ENCODE data around the gene PNP.

PNP gene

GRCh38 chr14:20468764-20469241 lies 403 bp upstream of the PNP start:
- DNase-seq (ENCODE audit: insufficient read length, low spot score) (no peak), FAIRE-seq (no peak)
- TF ChIP-seq POLR2A (IDR thresholded peaks at IDR 0.05; ENCODE audit: low read depth, low read length), result no peak

- no peak for FAIRE-seq
- no peak for TF ChIP-seq POLR2A (IDR thresholded peaks at IDR 0.05; ENCODE audit: low read depth, low read length)
- no peak for DNase-seq (ENCODE audit: insufficient read length, low spot score)
Measured at GRCh38 chr14:20469890-20470602, 840 bp downstream of the PNP start.

GRCh38 chr14:20470603-20470901 lies 1.3 kb downstream of the PNP start:
- DNase-seq (ENCODE audit: insufficient read length, low spot score) (no peak), FAIRE-seq (no peak)
- no peak for TF ChIP-seq POLR2A (IDR thresholded peaks at IDR 0.05; ENCODE audit: low read depth, low read length)

GRCh38 chr14:20472536-20473169 lies 3.4 kb downstream of the PNP start:
- DNase-seq (ENCODE audit: insufficient read length, low spot score) (no peak), FAIRE-seq (no peak)
- no peak for TF ChIP-seq POLR2A (IDR thresholded peaks at IDR 0.05; ENCODE audit: low read depth, low read length)

GRCh38 chr14:20476776-20477175 lies 7.6 kb downstream of the PNP start:
- TF ChIP-seq POLR2A (IDR thresholded peaks at IDR 0.05; ENCODE audit: low read depth, low read length), result no peak

GRCh38 chr14:20477211-20477876 lies 8.1 kb downstream of the PNP start:
- no peak for TF ChIP-seq POLR2A (IDR thresholded peaks at IDR 0.05; ENCODE audit: low read depth, low read length)
- FAIRE-seq (no peak), DNase-seq (ENCODE audit: insufficient read length, low spot score) (no peak)

More at GRCh38 chr14:20476776-20477175, 7.6 kb downstream of the PNP start:
- no peak for DNase-seq (ENCODE audit: insufficient read length, low spot score)
- no peak for FAIRE-seq

GRCh38 chr14:20478894-20479293 lies 9.7 kb downstream of the PNP start:
- DNase-seq (ENCODE audit: insufficient read length, low spot score) (no peak), FAIRE-seq (no peak)
- no peak for TF ChIP-seq POLR2A (IDR thresholded peaks at IDR 0.05; ENCODE audit: low read depth, low read length)

GRCh38 chr14:20482382-20482781 lies 13.2 kb downstream of the PNP start:
- no peak for FAIRE-seq
- TF ChIP-seq POLR2A (IDR thresholded peaks at IDR 0.05; ENCODE audit: low read depth, low read length), result no peak
- DNase-seq (ENCODE audit: insufficient read length, low spot score), result no peak

GRCh38 chr14:20485900-20486299 lies 16.7 kb downstream of the PNP start:
- FAIRE-seq (no peak), DNase-seq (ENCODE audit: insufficient read length, low spot score) (no peak)
- no peak for TF ChIP-seq POLR2A (IDR thresholded peaks at IDR 0.05; ENCODE audit: low read depth, low read length)

- DNase-seq (ENCODE audit: insufficient read length, low spot score) (no peak), FAIRE-seq (no peak)
- TF ChIP-seq POLR2A (IDR thresholded peaks at IDR 0.05; ENCODE audit: low read depth, low read length), result no peak
Measured at GRCh38 chr14:20486684-20487395, 17.6 kb downstream of the PNP start.

GRCh38 chr14:20487396-20487725 lies 18.2 kb downstream of the PNP start:
- DNase-seq (ENCODE audit: insufficient read length, low spot score), result no peak
- no peak for FAIRE-seq
- no peak for TF ChIP-seq POLR2A (IDR thresholded peaks at IDR 0.05; ENCODE audit: low read depth, low read length)

GRCh38 chr14:20489093-20489994 lies 20.1 kb downstream of the PNP start:
- TF ChIP-seq POLR2A (IDR thresholded peaks at IDR 0.05; ENCODE audit: low read depth, low read length), result no peak
- FAIRE-seq (no peak), DNase-seq (ENCODE audit: insufficient read length, low spot score) (no peak)

- no peak for DNase-seq (ENCODE audit: insufficient read length, low spot score)
- no peak for FAIRE-seq
- no peak for TF ChIP-seq POLR2A (IDR thresholded peaks at IDR 0.05; ENCODE audit: low read depth, low read length)
Measured at GRCh38 chr14:20490563-20490962, 21.4 kb downstream of the PNP start.

Measured in H54 (cell line).